ENCODE results near the gene NANS. TPM values are rescaled to one million over a fixed set of nuclear protein-coding genes. Genes with fewer than 3 reads are reported as not detected.

The NANS gene
- total RNA-seq, 1 experiment from 2014 or later: 84.9 TPM

- Histone ChIP-seq H3K36me3 (ENCODE audit: low read depth) (peaks cover 78% of the 10 kb centered on the region), H2AFZ (no peak overlapping the region), H3K27me3 (ENCODE audit: insufficient read depth, low read depth) (no peaks in the 10 kb centered on the region), H3K9me2 (ENCODE audit: insufficient read depth) (no peaks in the 10 kb centered on the region), H4K20me1 (ENCODE audit: insufficient read depth) (peaks cover 45% of the 10 kb centered on the region), H3K4me3 (no peak overlapping the region), H3F3A (ENCODE audit: insufficient read depth, low read depth) (peaks cover 63% of the 10 kb centered on the region), H3K27ac (no peak overlapping the region), H3K4me1 (replicated peaks; ENCODE audit: insufficient read depth) (no peaks in the 10 kb centered on the region), H3K79me2 (ENCODE audit: low read depth) (peaks cover 29% of the 10 kb centered on the region), H3K9me3 (ENCODE audit: insufficient read depth, low read depth) (no peaks in the 10 kb centered on the region), H3K4me2 (no peak overlapping the region)
- TF ChIP-seq EZH2 (IDR thresholded peaks at IDR 0.05; ENCODE audit: low read depth): no peak
- ChIA-PET CTCF (no interaction called here), POLR2A (ENCODE audit: unreplicated experiment) (no interaction called here)
- peak in 1 of 2 experiments; percentile 59 for DNase-seq
- intact Hi-C loops (cut with micrococcal nuclease; ENCODE audit: unreplicated experiment): loop anchor here (10.0 kb wide), 1 partner anchor 336 kb away; no protein-coding TSS in a partner anchor
- no TSS peak for BruUV-seq (replicated peaks)
Observed at GRCh38 chr9:98010445-98010844, 46.1 kb upstream of the NANS start.

DNA sequence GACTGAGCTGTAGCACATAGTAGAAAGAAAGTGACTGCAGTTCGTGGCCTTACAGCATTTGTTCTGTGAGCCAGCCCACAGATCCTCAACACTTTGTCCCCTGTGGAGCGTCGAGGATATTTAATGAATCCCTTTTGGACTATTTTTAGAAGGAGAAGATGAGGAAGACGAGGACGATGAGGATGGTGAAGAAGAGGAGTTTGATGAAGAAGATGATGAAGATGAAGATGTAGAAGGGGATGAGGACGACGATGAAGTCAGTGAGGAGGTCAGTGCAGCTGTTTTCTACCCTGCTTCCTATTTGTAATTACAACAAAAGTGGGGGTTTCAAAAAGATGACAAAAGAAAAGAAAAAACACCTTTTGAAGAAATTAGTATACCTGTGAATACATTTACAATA is 45.4 kb upstream of the NANS start:
- Histone ChIP-seq H3K27ac (no peak overlapping the region), H4K20me1 (ENCODE audit: insufficient read depth) (peaks cover 43% of the 10 kb centered on the region), H3K36me3 (ENCODE audit: low read depth) (peaks cover 74% of the 10 kb centered on the region), H3K4me1 (replicated peaks; ENCODE audit: insufficient read depth) (no peaks in the 10 kb centered on the region), H2AFZ (no peak overlapping the region), H3K27me3 (ENCODE audit: insufficient read depth, low read depth) (no peaks in the 10 kb centered on the region), H3K79me2 (ENCODE audit: low read depth) (peaks cover 25% of the 10 kb centered on the region), H3F3A (ENCODE audit: insufficient read depth, low read depth) (peaks cover 64% of the 10 kb centered on the region), H3K4me2 (no peak overlapping the region), H3K9me2 (ENCODE audit: insufficient read depth) (no peaks in the 10 kb centered on the region), H3K4me3 (no peak overlapping the region), H3K9me3 (ENCODE audit: insufficient read depth, low read depth) (no peaks in the 10 kb centered on the region)
- no TSS peak for BruUV-seq (replicated peaks)
- intact Hi-C loops (cut with micrococcal nuclease; ENCODE audit: unreplicated experiment): loop anchor here (10.0 kb wide), 1 partner anchor 336 kb away; no protein-coding TSS in a partner anchor
- DNase-seq: no peak
- TF ChIP-seq EZH2 (IDR thresholded peaks at IDR 0.05; ENCODE audit: low read depth): no peak
- TF ChIP-seq, protein P1, sequence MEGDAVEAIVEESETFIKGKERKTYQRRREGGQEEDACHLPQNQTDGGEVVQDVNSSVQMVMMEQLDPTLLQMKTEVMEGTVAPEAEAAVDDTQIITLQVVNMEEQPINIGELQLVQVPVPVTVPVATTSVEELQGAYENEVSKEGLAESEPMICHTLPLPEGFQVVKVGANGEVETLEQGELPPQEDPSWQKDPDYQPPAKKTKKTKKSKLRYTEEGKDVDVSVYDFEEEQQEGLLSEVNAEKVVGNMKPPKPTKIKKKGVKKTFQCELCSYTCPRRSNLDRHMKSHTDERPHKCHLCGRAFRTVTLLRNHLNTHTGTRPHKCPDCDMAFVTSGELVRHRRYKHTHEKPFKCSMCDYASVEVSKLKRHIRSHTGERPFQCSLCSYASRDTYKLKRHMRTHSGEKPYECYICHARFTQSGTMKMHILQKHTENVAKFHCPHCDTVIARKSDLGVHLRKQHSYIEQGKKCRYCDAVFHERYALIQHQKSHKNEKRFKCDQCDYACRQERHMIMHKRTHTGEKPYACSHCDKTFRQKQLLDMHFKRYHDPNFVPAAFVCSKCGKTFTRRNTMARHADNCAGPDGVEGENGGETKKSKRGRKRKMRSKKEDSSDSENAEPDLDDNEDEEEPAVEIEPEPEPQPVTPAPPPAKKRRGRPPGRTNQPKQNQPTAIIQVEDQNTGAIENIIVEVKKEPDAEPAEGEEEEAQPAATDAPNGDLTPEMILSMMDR (conservative IDR thresholded peaks at IDR 0.05): no peak
- POLR2A ChIA-PET (ENCODE audit: unreplicated experiment): no interaction called here
- CTCF ChIA-PET: no interaction called here

- Histone ChIP-seq H3K36me3 (ENCODE audit: low read depth) (peaks cover 42% of the 10 kb centered on the region), H3F3A (ENCODE audit: insufficient read depth, low read depth) (peaks cover 69% of the 10 kb centered on the region)
- DNase-seq: no peak
Observed at GRCh38 chr9:98016137-98016680, 40.3 kb upstream of the NANS start.

More at GRCh38 chr9:98016137-98016680, 40.3 kb upstream of the NANS start:
- Histone ChIP-seq H3K9me3 (ENCODE audit: insufficient read depth, low read depth) (no peaks in the 10 kb centered on the region), H3K79me2 (ENCODE audit: low read depth) (no peaks in the 10 kb centered on the region), H3K27me3 (ENCODE audit: insufficient read depth, low read depth) (no peaks in the 10 kb centered on the region), H3K9me2 (ENCODE audit: insufficient read depth) (no peaks in the 10 kb centered on the region), H3K4me3 (no peak overlapping the region), H3K4me1 (replicated peaks; ENCODE audit: insufficient read depth) (no peaks in the 10 kb centered on the region), H3K4me2 (no peak overlapping the region), H3K27ac (no peak overlapping the region), H2AFZ (no peak overlapping the region), H4K20me1 (ENCODE audit: insufficient read depth) (peaks cover 12% of the 10 kb centered on the region; the same call in 1 of the 2 replicates)
- TF ChIP-seq, protein P1 (conservative IDR thresholded peaks at IDR 0.05): no peak
- no peak for TF ChIP-seq EZH2 (IDR thresholded peaks at IDR 0.05; ENCODE audit: low read depth)
- intact Hi-C loops (cut with micrococcal nuclease; ENCODE audit: unreplicated experiment): loop anchor here (10.0 kb wide), 1 partner anchor 341 kb away; no protein-coding TSS in a partner anchor
- POLR2A ChIA-PET (ENCODE audit: unreplicated experiment): no interaction called here
- no TSS peak for BruUV-seq (replicated peaks)
- CTCF ChIA-PET: no interaction called here
